ENCODE measurements around the gene DNAJB14.
"Not testable (repeated sequence)": the region's sequence is repeated elsewhere in the genome, so short reads cannot be mapped to it uniquely, and the experiment has no call there.

Gene DNAJB14

DNA sequence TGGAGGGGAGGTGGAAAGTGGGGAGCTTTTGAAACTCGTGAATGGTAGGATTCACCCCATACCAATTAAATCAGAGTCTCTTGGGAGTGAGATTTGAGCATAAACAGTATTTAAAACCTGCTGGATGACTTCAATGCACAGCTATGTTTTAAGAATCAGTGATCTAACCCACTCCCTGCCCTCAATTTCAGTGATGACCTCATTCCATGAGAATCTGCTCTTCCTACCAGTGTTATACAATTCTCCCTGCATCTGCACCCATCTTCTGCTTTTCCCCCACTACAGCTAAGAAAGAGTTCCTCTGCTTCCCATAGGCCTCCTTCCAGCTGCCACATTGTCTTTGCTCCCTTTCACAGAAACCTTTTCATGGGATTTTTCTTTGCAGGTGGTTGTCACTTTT is 21.9 kb upstream of the DNAJB14 start:
- H3K9me3 ChIP-seq (ENCODE audit: insufficient read depth, low read length), result no peaks in the 10 kb centered on the region
- no peak for TF ChIP-seq SUZ12 (IDR thresholded peaks at IDR 0.05; ENCODE audit: extremely low read depth, insufficient read depth, insufficient read length)
- no peak for TF ChIP-seq YY1 (IDR thresholded peaks at IDR 0.05; ENCODE audit: insufficient read depth, insufficient read length)
- no peak for TF ChIP-seq ZNF274 (IDR thresholded peaks at IDR 0.05; ENCODE audit: low read depth, low read length)
- H3K36me3 ChIP-seq (ENCODE audit: insufficient read depth, insufficient read length, low read length), result no peaks in the 10 kb centered on the region
- no peak overlapping the region for H3K4me3 ChIP-seq (ENCODE audit: insufficient read length, low read depth)
- no peak for DNase-seq (ENCODE audit: low read depth, low spot score)
- H3K4me1 ChIP-seq (ENCODE audit: insufficient read depth, insufficient read length), result peaks cover 3% of the 10 kb centered on the region
- H3K27me3 ChIP-seq (ENCODE audit: insufficient read depth, insufficient read length), result no peaks in the 10 kb centered on the region
- H3K9ac ChIP-seq (ENCODE audit: insufficient read length, low read depth), result no peak overlapping the region

DNA sequence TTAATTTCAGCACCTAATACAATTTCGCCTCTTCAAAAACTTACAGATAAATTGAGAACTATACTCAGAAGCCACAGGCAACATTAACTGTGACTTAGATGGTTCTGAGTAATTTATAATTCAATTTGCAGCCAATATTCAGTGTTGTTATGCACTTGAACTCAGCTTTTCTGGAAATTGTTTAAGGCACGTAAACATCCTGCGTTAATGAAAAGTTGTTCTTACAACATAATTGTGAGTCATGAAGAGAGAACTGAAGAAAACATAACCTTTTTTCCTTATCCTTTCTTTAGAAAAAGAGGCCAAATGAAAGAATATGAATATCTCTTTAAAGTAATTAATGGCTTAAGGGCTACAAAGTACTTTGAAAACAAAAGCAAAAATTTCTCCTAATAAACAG is 20.3 kb upstream of the DNAJB14 start:
- Histone ChIP-seq H3K27me3 (ENCODE audit: insufficient read depth, insufficient read length) (no peaks in the 10 kb centered on the region), H3K4me1 (ENCODE audit: insufficient read depth, insufficient read length) (peaks cover 3% of the 10 kb centered on the region), H3K36me3 (ENCODE audit: insufficient read depth, insufficient read length, low read length) (no peaks in the 10 kb centered on the region), H3K4me3 (ENCODE audit: insufficient read length, low read depth) (no peak overlapping the region), H3K9me3 (ENCODE audit: insufficient read depth, low read length) (no peaks in the 10 kb centered on the region), H3K9ac (ENCODE audit: insufficient read length, low read depth) (no peak overlapping the region)
- DNase-seq (ENCODE audit: low read depth, low spot score), result no peak
- no peak for TF ChIP-seq SUZ12 (IDR thresholded peaks at IDR 0.05; ENCODE audit: extremely low read depth, insufficient read depth, insufficient read length)
- no peak for TF ChIP-seq YY1 (IDR thresholded peaks at IDR 0.05; ENCODE audit: insufficient read depth, insufficient read length)
- TF ChIP-seq ZNF274 (IDR thresholded peaks at IDR 0.05; ENCODE audit: low read depth, low read length), result no peak

DNA sequence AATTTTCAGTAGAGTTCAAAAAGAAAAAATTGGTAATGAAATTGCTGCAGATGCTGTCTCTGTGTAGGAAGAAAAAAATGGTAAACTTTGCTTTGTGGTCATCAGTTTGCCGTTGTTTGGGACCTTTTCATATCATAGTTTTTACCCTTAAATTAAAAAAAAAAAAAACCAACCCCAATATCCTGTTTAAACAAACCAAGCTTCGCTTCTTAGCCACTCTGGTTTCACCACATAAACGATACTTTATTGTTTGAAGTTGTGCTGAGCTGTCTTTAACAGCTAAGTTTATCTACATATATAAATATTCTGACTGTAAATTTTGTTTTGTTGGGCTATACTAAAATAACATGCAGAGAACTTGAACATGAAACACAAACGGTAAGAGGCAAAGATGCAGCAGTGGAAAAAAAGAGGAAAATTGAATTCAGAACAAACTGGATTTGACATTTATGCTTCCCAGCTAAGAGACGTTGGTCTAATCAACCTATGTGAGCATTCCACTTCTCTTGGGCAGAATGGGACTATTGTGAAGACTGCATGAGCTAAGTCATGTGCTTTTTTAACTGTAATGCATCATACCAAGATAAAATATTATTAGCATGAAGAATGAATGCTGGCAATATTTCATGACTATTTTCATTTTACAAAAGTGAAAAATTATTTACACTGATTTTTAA is 19.4 kb upstream of the DNAJB14 start:
- Histone ChIP-seq H3K4me3 (ENCODE audit: insufficient read length, low read depth) (no peak overlapping the region), H3K27me3 (ENCODE audit: insufficient read depth, insufficient read length) (no peaks in the 10 kb centered on the region), H3K9me3 (ENCODE audit: insufficient read depth, low read length) (no peaks in the 10 kb centered on the region), H3K36me3 (ENCODE audit: insufficient read depth, insufficient read length, low read length) (no peaks in the 10 kb centered on the region), H3K4me1 (ENCODE audit: insufficient read depth, insufficient read length) (peaks cover 3% of the 10 kb centered on the region), H3K9ac (ENCODE audit: insufficient read length, low read depth) (no peak overlapping the region)
- no peak for TF ChIP-seq SUZ12 (IDR thresholded peaks at IDR 0.05; ENCODE audit: extremely low read depth, insufficient read depth, insufficient read length)
- TF ChIP-seq YY1 (IDR thresholded peaks at IDR 0.05; ENCODE audit: insufficient read depth, insufficient read length), result no peak
- no peak for TF ChIP-seq ZNF274 (IDR thresholded peaks at IDR 0.05; ENCODE audit: low read depth, low read length)
- DNase-seq (ENCODE audit: low read depth, low spot score), result no peak

DNA sequence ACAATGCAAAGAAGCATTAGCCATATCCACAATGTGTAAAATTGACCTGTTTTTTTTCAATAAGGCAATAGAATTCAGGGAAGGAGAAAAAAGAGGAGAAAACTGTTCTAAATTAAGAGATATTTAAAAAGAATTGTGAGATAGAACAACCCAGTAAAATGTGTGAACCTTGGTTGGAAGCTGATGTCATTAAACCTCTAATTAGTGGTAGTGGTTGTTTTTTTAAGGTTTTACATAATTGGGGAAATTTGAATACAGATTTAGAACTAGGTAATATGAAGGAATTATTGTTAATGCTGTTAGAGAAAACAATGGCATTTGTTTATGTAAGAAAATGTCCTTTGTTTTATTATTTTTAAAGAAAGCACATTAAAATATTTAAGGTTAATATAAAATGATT is 18.8 kb upstream of the DNAJB14 start:
- no peak overlapping the region for H3K9ac ChIP-seq (ENCODE audit: insufficient read length, low read depth)
- H3K4me1 ChIP-seq (ENCODE audit: insufficient read depth, insufficient read length), result peaks cover 3% of the 10 kb centered on the region
- H3K4me3 ChIP-seq (ENCODE audit: insufficient read length, low read depth), result no peak overlapping the region
- H3K9me3 ChIP-seq (ENCODE audit: insufficient read depth, low read length), result no peaks in the 10 kb centered on the region
- TF ChIP-seq YY1 (IDR thresholded peaks at IDR 0.05; ENCODE audit: insufficient read depth, insufficient read length) (no peak), ZNF274 (IDR thresholded peaks at IDR 0.05; ENCODE audit: low read depth, low read length) (no peak), SUZ12 (IDR thresholded peaks at IDR 0.05; ENCODE audit: extremely low read depth, insufficient read depth, insufficient read length) (no peak)
- DNase-seq (ENCODE audit: low read depth, low spot score), result no peak
- no peaks in the 10 kb centered on the region for H3K27me3 ChIP-seq (ENCODE audit: insufficient read depth, insufficient read length)
- H3K36me3 ChIP-seq (ENCODE audit: insufficient read depth, insufficient read length, low read length), result no peaks in the 10 kb centered on the region

DNA sequence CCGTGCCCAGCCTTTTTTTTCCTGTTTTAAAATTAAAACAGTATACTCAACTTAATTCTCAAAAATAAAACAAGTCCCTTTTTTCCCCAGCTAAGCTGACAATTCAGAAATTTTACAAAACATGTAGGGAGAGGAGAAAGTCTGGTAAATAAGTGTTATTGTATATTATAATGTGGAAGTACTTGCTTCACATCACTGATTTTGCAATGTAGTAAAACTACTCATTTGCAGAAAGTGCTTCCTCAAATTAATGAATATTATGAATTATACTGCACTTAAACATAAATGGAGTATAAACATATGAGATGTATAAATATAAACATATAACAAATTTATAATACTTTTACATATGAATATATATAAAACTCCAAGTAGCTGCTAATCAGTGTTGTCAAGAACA is 15.3 kb upstream of the DNAJB14 start:
- TF ChIP-seq YY1 (IDR thresholded peaks at IDR 0.05; ENCODE audit: insufficient read depth, insufficient read length), result no peak
- TF ChIP-seq ZNF274 (IDR thresholded peaks at IDR 0.05; ENCODE audit: low read depth, low read length), result no peak
- no peak for DNase-seq (ENCODE audit: low read depth, low spot score)
- H3K4me3 ChIP-seq (ENCODE audit: insufficient read length, low read depth), result no peak overlapping the region

DNA sequence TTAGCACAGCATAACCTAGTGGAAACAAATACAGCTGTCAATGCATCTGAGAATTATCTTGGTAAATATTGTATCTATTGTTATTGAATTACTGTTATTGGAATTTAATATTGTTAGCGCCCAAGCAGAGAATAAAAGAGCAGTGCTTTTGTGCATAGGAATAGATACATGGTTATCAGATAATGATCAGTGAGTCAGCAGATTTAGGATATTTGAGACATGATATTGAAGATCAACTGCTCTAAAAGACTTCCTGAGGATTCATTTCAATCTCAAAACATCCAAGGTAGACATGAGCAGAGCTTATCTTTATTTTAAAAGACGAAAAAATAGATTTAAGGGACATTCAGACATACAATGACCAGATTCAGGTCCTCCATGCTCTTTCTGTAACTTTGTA is 14.2 kb upstream of the DNAJB14 start:
- H3K9me3 ChIP-seq (ENCODE audit: insufficient read depth, low read length), result no peaks in the 10 kb centered on the region
- no peak for TF ChIP-seq YY1 (IDR thresholded peaks at IDR 0.05; ENCODE audit: insufficient read depth, insufficient read length)
- TF ChIP-seq SUZ12 (IDR thresholded peaks at IDR 0.05; ENCODE audit: extremely low read depth, insufficient read depth, insufficient read length), result no peak
- TF ChIP-seq ZNF274 (IDR thresholded peaks at IDR 0.05; ENCODE audit: low read depth, low read length), result no peak
- DNase-seq (ENCODE audit: low read depth, low spot score), result no peak

More for the DNA sequence above, 15.3 kb upstream of the DNAJB14 start:
- no peak overlapping the region for H3K9ac ChIP-seq (ENCODE audit: insufficient read length, low read depth)
- H3K27me3 ChIP-seq (ENCODE audit: insufficient read depth, insufficient read length), result no peaks in the 10 kb centered on the region
- H3K9me3 ChIP-seq (ENCODE audit: insufficient read depth, low read length), result no peaks in the 10 kb centered on the region
- no peaks in the 10 kb centered on the region for H3K36me3 ChIP-seq (ENCODE audit: insufficient read depth, insufficient read length, low read length)
- H3K4me1 ChIP-seq (ENCODE audit: insufficient read depth, insufficient read length), result no peaks in the 10 kb centered on the region

DNA sequence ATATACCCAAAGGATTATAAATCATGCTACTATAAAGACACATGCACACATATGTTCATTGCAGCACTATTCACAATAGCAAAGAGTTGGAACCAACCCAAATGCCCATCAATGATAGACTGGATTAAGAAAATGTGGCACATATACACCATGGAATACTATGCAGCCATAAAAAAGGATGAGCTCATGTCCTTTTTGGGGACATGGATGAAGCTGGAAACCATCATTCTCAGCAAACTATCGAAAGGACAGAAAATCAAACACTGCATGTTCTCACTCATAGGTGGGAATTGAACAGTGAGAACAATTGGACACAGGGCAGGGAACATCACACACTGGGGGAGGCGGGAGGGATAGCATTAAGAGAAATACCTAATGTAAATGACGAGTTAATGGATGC is 11.8 kb upstream of the DNAJB14 start:
- not testable (repeated sequence) for H3K36me3 ChIP-seq (ENCODE audit: insufficient read depth, insufficient read length, low read length); DNase-seq (ENCODE audit: low read depth, low spot score); H3K4me3 ChIP-seq (ENCODE audit: insufficient read length, low read depth); H3K9me3 ChIP-seq (ENCODE audit: insufficient read depth, low read length); H3K4me1 ChIP-seq (ENCODE audit: insufficient read depth, insufficient read length); H3K27me3 ChIP-seq (ENCODE audit: insufficient read depth, insufficient read length); H3K9ac ChIP-seq (ENCODE audit: insufficient read length, low read depth)

More for the DNA sequence above, 14.2 kb upstream of the DNAJB14 start:
- no peaks in the 10 kb centered on the region for H3K36me3 ChIP-seq (ENCODE audit: insufficient read depth, insufficient read length, low read length)
- H3K27me3 ChIP-seq (ENCODE audit: insufficient read depth, insufficient read length), result no peaks in the 10 kb centered on the region
- no peaks in the 10 kb centered on the region for H3K4me1 ChIP-seq (ENCODE audit: insufficient read depth, insufficient read length)
- no peak overlapping the region for H3K9ac ChIP-seq (ENCODE audit: insufficient read length, low read depth)
- no peak overlapping the region for H3K4me3 ChIP-seq (ENCODE audit: insufficient read length, low read depth)

DNA sequence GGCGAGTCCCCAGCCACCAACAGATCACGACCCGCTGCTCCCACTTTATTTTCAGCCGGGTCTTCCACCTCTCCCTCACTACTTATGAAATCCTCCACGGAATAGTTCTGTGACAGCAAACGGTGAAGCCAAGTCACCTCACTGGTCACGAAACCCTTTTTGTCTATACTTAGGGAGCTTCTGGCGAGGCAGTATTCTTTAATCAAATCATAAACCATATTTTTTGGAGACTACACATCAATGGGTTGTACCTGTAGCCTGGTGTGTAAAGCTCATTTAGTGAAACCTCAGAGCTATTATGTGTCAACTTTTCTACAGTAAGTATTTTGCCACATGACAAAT is 4.5 kb upstream of the DNAJB14 start:
- Histone ChIP-seq H3K9me3 (ENCODE audit: insufficient read depth, low read length) (no peaks in the 10 kb centered on the region), H3K36me3 (ENCODE audit: insufficient read depth, insufficient read length, low read length) (peaks cover 25% of the 10 kb centered on the region), H3K27me3 (ENCODE audit: insufficient read depth, insufficient read length) (no peaks in the 10 kb centered on the region), H3K9ac (ENCODE audit: insufficient read length, low read depth) (peak overlapping the region; percentile 83), H3K4me1 (ENCODE audit: insufficient read depth, insufficient read length) (no peaks in the 10 kb centered on the region), H3K4me3 (ENCODE audit: insufficient read length, low read depth) (peak overlapping the region; percentile 39)
- TF ChIP-seq ZNF274 (IDR thresholded peaks at IDR 0.05; ENCODE audit: low read depth, low read length) (no peak), SUZ12 (IDR thresholded peaks at IDR 0.05; ENCODE audit: extremely low read depth, insufficient read depth, insufficient read length) (no peak), YY1 (IDR thresholded peaks at IDR 0.05; ENCODE audit: insufficient read depth, insufficient read length) (no peak)
- no peak for DNase-seq (ENCODE audit: low read depth, low spot score)
